HUES48 (cell line): Measurements from ENCODE around the gene ACTL9.

Experiments
- H3K27ac ChIP-seq: one replicate; pipeline ENCODE4 v1.7.0; 2013; ENCODE audit warnings: low read depth, low read length, inconsistent platforms
- H3K27me3 ChIP-seq: 2 replicates; pipeline ENCODE4 v1.6.1; 2013; ENCODE audit warnings: mild to moderate bottlenecking, low read length; ENCODE audit not compliant: control insufficient read depth, insufficient read depth
- H3K36me3 ChIP-seq: 2 replicates; pipeline ENCODE4 v1.6.1; 2013; ENCODE audit warnings: low read length; ENCODE audit not compliant: control insufficient read depth, insufficient read depth
- H3K4me1 ChIP-seq: 2 replicates; pipeline ENCODE4 v1.6.1; 2013; ENCODE audit warnings: mild to moderate bottlenecking, low read length; ENCODE audit not compliant: control insufficient read depth, insufficient read depth
- H3K4me3 ChIP-seq: 2 replicates; pipeline ENCODE4 v1.5.1; 2013; ENCODE audit warnings: mild to moderate bottlenecking, low read depth, low read length
- H3K9ac ChIP-seq: 2 replicates; pipeline ENCODE4 v1.6.1; 2013; ENCODE audit warnings: mild to moderate bottlenecking, low read depth, low read length, moderate library complexity
- H3K9me3 ChIP-seq: 2 replicates; pipeline ENCODE4 v1.6.1; 2013; ENCODE audit warnings: low read length; ENCODE audit not compliant: control insufficient read depth, insufficient read depth

ACTL9 gene

GRCh38 chr19:8684001-8684902, 14.3 kb downstream of the ACTL9 start:
- Histone ChIP-seq H3K4me1 (no peaks in the 10 kb centered on the region), H3K9me3 (peaks cover 45% of the 10 kb centered on the region), H3K36me3 (no peaks in the 10 kb centered on the region), H3K27ac (no peak overlapping the region), H3K27me3 (no peaks in the 10 kb centered on the region), H3K4me3 (no peak overlapping the region), H3K9ac (no peak overlapping the region)

DNA sequence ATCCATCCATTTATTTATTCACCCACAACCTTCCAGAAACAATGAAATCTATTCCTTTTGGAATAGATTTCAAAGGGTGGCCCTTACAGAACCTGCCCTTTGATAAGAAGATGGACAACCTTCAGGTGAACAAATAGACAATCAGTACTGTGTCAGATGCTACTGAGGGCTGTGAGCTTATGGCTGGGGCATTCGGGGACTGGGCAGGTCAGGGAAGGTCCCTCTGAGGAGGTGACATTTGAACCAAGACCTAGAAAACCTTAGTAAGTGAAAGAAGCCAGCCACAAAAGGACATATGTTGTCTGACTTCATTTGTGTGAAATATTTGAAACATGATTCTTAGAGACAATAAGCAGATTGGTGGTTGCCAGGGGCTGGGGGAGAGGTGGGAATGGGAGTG, 15.7 kb downstream of the ACTL9 start:
- no peaks in the 10 kb centered on the region for H3K4me1 ChIP-seq
- H3K27ac ChIP-seq, result no peak overlapping the region
- no peak overlapping the region for H3K9ac ChIP-seq
- H3K4me3 ChIP-seq, result no peak overlapping the region
- H3K27me3 ChIP-seq, result no peaks in the 10 kb centered on the region
- H3K9me3 ChIP-seq, result peaks cover 53% of the 10 kb centered on the region
- H3K36me3 ChIP-seq, result no peaks in the 10 kb centered on the region

DNA sequence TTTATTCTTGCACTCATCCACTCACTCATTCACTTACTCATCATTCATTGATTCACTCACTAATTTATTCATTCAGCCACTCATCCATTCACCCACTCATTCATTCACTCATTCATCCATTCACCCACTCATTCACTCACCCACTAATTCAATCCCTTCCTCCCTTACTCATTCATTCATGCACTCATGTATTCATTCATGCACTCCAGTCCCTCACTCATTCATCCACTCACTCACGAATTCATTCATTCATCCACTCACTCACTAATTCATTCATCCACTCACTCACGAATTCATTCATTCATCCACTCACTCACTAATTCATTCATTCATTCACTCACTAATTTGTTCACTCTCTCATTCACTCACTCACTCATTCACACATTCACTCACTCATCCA, 16.1 kb downstream of the ACTL9 start:
- H3K4me3 ChIP-seq, result no peak overlapping the region
- H3K9me3 ChIP-seq, result peaks cover 54% of the 10 kb centered on the region

GRCh38 chr19:8681345-8682029, 17.1 kb downstream of the ACTL9 start:
- H3K4me3 ChIP-seq, result no peak overlapping the region
- H3K9me3 ChIP-seq, result peaks cover 53% of the 10 kb centered on the region
- H3K27ac ChIP-seq, result no peak overlapping the region
- no peak overlapping the region for H3K9ac ChIP-seq
- H3K27me3 ChIP-seq, result no peaks in the 10 kb centered on the region
- H3K4me1 ChIP-seq, result no peaks in the 10 kb centered on the region
- no peaks in the 10 kb centered on the region for H3K36me3 ChIP-seq

More for the DNA sequence above, 16.1 kb downstream of the ACTL9 start:
- Histone ChIP-seq H3K4me1 (no peaks in the 10 kb centered on the region), H3K27ac (no peak overlapping the region), H3K9ac (no peak overlapping the region), H3K27me3 (no peaks in the 10 kb centered on the region), H3K36me3 (no peaks in the 10 kb centered on the region)

GRCh38 chr19:8680676-8681344, 17.8 kb downstream of the ACTL9 start:
- H3K9ac ChIP-seq, result no peak overlapping the region

DNA sequence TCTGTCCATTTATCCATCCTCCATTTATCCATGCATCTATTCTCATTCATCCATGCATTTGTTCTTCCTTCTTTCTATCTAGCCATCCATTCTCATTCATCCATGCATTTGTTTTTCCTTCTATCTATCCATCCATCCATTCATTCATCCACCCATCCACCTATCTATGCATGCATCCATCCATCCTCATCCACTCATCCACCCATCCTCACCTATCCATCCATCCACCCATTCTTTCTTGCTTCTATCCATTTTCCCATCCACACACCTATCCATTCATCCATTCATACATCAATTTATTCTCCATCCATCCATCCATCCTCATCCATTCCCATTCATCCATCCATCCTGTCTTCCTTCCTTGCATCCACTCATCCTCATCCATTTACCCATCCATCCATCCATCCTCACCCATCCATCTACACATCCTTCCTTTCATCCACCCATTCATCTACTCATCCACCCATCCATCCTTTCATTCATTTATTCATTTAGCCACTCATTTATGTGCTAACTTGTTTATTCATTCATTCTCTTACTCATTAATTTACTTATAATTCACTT, 20.3 kb downstream of the ACTL9 start:
- Histone ChIP-seq H3K27me3 (no peaks in the 10 kb centered on the region), H3K9me3 (peaks cover 58% of the 10 kb centered on the region), H3K36me3 (no peaks in the 10 kb centered on the region), H3K4me3 (no peak overlapping the region), H3K9ac (no peak overlapping the region), H3K27ac (no peak overlapping the region), H3K4me1 (no peaks in the 10 kb centered on the region)

More at GRCh38 chr19:8680676-8681344, 17.8 kb downstream of the ACTL9 start:
- Histone ChIP-seq H3K4me3 (no peak overlapping the region), H3K36me3 (no peaks in the 10 kb centered on the region), H3K27ac (no peak overlapping the region), H3K9me3 (peaks cover 51% of the 10 kb centered on the region), H3K4me1 (no peaks in the 10 kb centered on the region), H3K27me3 (no peaks in the 10 kb centered on the region)

DNA sequence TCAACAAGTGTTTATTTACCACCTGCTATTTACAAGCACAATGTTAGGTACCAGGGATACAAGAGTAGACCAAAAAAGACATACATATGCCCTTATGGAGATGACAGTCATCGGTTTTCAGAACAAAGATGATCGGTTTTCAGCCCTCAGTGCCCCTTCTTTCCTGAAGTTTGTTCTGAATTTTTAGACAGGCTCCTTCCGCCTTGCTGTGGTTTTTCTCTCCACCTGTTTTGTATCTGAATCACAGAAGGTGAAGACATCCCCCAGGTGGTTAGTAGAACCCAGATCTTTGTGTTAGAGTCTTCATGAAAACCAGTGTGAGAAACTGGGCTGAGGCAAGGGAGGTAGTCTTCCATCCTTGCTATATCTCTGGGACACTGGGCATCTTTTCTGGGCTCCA, 23.5 kb downstream of the ACTL9 start:
- no peaks in the 10 kb centered on the region for H3K27me3 ChIP-seq
- no peak overlapping the region for H3K4me3 ChIP-seq
- no peaks in the 10 kb centered on the region for H3K4me1 ChIP-seq
- H3K9me3 ChIP-seq, result peaks cover 43% of the 10 kb centered on the region
- H3K9ac ChIP-seq, result no peak overlapping the region
- no peaks in the 10 kb centered on the region for H3K36me3 ChIP-seq
- H3K27ac ChIP-seq, result no peak overlapping the region

GRCh38 chr19:8673276-8673891, 25.2 kb downstream of the ACTL9 start:
- H3K27me3 ChIP-seq, result no peaks in the 10 kb centered on the region
- no peak overlapping the region for H3K9ac ChIP-seq
- no peak overlapping the region for H3K27ac ChIP-seq
- no peak overlapping the region for H3K4me3 ChIP-seq
- H3K36me3 ChIP-seq, result no peaks in the 10 kb centered on the region
- H3K4me1 ChIP-seq, result no peaks in the 10 kb centered on the region
- H3K9me3 ChIP-seq, result peaks cover 32% of the 10 kb centered on the region

- Histone ChIP-seq H3K27ac (no peak overlapping the region), H3K36me3 (no peaks in the 10 kb centered on the region), H3K9me3 (0 out of 2 replicates have a peak, but pooled peaks cover 2% of the 10 kb centered on the region), H3K4me3 (no peak overlapping the region), H3K9ac (no peak overlapping the region), H3K4me1 (no peaks in the 10 kb centered on the region), H3K27me3 (no peaks in the 10 kb centered on the region)
Measured at GRCh38 chr19:8666814-8667405, 31.7 kb downstream of the ACTL9 start.

DNA sequence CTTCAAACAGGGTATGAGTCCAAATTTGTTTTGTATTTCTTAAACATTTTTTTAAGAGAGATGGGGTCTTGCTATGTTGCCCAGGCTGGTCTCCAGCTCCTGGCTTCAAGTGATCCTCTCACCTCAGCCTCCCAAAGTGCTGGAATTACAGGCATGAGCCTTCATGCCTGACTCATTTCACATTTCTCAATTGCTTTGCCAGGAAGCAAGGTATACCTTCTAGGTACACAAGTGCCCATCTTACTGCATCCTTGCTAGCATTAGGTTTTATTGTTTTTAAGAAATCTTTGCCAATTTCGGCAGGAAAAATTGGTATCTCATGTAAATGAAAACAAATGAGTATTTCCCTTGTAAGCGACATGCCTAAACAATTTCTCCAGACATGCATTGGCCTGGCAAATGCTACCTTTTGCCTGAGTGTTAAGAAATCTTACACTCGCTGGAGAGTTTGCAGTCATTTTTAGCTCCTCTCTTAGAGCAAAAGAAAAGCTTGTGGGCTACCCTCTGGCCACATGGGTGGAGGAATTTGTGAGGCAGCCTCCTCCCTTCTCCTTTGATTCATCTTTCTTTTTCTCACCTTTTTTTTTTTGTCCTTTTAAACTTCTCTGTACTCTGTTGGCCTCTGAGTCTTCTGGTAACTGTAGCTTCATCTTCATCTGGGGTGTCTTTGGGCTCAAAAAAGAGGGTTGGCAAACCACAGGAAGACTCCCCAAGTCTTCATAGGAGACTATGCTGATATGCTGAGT, 33.0 kb downstream of the ACTL9 start:
- no peak overlapping the region for H3K9ac ChIP-seq
- no peak overlapping the region for H3K27ac ChIP-seq
- H3K4me1 ChIP-seq, result no peaks in the 10 kb centered on the region
- H3K4me3 ChIP-seq, result no peak overlapping the region
- H3K9me3 ChIP-seq, result no peaks in the 10 kb centered on the region
- H3K36me3 ChIP-seq, result no peaks in the 10 kb centered on the region
- H3K27me3 ChIP-seq, result no peaks in the 10 kb centered on the region
